Medulla oblongata (tissue), 1 donor: ENCODE results near the gene NR3C2.
"Not testable (repeated sequence)": the region's sequence is repeated elsewhere in the genome, so short reads cannot be mapped to it uniquely, and the experiment has no call there.

Source experiments
- DNase-seq: peaks from one replicate; pipeline ENCODE4 v3.0.0-alpha.2; 2015; ENCODE audit errors: extremely low spot score

Gene NR3C2

DNA sequence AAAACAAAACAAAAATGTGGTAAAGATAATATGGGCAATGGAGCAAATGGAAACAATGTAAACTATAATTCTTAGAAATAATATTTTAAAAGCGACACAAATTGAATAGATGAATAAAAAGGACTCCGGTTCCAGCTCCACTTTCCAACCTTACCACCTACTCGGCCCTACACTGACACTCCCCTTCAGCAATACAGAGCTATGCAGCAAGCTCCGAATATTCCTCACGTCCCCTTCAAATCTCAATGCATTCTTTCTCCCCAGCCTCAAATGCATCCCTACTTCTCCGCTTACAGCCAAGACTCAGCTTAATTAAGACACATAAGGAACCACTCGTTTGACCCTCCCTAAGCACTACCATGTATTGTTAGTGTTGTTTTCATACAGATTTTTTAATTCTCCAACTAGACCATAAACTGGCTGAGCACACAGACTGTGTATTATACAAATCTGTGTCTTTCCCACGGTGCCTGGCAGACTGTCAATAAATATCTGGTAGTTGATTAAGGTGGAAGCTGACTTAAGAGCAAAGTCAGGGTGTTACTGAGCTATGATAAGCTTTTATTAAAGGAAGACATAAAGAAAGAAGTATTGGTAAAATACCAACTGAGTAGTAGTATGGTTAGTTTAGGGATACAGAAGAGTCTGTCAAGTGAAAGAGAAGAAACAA is 219.1 kb downstream of the NR3C2 start:
- no peak for DNase-seq

DNA sequence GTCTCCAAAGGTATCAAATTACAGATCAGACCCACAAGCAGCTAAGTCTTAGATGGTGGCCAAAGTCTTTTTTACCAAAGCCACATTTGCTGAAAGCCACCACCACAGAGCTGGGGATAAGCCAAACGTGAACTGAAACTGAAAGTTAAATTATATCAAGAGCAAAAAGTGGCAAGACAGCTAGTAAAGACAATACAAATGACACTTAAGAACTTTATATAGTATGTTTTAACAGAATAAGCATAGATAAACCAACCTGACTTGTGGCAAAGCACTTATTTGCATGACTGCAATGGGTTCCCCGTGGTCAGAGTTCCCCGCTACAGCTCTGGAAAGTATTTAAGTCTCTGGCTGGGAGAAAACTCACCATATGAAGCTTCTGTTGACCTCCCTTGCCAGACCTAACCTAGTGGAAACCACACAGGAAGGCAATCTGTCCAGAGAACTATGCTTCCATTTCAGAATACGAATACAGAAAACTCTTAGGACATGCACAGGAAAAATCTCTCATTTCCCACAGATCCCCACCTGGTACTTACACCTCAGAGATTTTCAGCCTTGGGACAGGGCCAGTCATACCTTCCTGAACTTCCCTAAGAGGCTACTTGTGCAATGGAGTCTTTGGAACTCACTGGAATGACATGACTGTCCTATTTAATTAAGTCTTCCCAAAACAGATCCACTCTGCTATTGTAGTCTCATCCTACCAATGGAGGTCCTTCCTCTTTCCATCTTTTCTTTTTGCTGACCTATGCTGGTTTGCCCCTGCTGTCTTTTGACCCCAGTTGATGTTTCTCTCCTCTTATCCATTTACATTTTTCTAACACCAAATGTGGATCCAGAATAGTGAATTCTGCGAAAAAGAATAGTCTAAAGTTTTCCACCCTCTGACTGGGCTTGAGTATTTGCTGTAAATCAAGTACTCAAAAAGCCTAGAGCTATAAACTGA is 225.1 kb downstream of the NR3C2 start:
- peak; percentile 30 for DNase-seq

DNA sequence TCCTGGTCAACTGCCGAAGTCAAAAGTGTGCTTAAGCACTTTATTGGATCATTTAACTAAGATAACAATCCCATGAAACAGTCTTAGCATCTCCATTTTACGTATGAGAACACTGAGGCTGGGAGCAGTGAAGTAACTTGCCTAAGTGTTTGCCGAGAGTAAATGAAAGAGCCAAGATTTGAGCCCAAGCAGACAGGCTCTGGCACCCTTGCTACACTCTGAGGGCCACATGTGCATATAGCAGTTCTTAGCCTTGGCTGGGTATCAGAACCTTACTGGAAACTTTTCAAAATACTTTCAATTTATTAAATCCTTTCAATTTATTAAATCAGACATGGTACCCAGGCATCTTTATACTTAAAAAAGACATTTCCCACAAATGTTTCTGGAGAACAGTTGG is 225.9 kb downstream of the NR3C2 start:
- DNase-seq = no peak

DNA sequence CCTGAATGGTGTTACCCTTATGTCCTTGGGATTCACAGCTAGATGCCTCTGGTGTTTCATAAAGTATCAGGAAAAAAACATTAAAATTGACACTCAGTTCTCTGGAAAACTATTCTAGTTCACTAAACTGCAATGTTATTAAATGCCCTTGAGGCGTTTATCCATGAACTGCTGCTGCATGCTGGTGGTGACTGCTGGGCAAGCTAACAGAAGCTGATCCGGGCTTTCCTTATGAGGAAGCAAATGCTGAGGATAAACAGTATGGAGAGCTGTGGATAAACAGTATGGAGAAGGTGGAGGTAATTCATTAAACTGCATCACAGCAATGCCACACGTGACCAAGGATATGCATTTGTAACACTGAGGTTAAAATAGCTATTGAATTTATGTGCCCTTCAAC is 227.0 kb downstream of the NR3C2 start:
- no peak for DNase-seq

DNA sequence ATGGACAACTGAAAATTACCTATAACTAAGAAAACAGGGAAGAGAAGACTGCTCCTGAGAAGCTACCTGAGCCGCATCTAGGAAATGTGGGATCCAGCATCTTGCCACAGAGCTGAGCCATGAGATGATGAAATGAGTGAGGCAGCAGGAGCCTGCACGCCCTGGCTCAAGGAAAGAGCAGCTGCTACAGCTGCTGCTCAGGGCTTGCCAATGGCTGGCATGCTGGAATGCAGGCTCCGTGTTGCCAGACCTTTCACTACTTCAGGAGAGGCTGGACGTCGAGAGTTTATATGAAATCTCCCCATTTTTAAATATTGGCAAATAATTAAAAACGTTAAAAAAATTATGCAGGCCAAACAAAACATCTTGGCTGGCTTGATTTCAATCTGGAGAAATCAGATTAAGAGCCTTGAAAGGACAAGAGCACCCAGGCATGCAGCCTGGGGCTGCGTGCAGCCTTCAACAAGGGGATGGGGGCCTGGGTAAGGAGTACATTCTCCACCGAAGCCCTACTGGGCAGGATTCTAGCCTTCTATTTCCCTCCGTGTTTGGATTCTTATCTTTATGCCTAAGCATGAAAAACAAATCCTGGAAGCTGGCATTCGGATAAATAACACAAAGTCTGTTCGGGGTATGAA is 227.6 kb downstream of the NR3C2 start:
- DNase-seq = peak; percentile 47

DNA sequence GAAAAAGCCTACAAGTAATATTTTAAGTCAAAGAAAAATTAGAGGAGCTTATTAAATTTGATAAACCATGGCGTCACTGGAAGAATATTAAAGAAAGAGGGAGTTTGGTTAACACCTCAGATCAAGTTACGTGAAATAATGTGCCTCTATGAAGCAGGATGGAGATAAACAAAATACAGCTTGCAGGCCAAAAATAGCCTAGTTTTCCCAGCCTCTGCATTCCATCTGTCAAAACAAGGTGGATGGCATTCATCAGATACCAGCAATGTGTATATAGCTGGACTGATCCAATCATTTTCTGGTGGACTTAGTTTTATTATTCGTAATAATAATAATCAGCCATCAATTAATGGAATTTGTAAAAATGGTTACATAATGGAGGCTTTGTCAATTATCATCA is 230.7 kb downstream of the NR3C2 start:
- no peak for DNase-seq

DNA sequence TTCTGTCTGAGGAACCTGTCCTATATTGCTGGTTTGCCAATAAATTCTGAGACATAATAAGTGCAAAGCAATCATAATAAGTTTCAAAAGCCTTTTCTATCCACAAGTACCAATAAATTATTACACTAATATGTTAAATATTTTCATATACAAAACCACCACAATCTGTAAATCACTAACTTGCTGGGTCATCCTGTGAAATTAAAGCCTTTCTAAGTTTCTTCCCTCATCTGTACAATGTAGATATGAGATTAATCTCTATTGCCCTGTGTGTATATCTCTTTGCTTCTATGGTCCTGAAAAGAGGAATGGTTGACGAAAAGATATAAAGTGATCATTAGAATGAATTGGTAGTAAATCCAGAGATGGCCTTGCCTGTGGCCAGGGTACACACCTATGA is 231.6 kb downstream of the NR3C2 start:
- no peak for DNase-seq

DNA sequence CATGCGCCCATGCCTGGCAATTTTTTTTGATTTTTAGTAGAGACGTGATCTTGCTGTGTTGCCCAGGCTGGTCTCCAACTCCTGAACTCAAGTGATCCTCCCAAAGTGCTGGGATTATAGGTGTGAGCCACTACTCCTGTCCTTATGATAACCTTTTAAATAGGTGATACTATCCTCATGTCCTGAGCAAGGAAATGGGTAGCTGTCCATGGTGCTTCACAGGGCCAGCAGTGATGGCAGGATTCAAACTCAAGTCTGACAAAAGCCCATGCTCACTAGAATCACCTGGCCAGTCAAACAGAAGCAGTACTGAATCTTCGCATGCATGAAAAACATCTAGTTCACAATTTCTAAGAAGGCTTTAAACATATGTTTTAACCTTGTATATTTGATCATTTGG is 235.1 kb downstream of the NR3C2 start:
- no peak for DNase-seq

DNA sequence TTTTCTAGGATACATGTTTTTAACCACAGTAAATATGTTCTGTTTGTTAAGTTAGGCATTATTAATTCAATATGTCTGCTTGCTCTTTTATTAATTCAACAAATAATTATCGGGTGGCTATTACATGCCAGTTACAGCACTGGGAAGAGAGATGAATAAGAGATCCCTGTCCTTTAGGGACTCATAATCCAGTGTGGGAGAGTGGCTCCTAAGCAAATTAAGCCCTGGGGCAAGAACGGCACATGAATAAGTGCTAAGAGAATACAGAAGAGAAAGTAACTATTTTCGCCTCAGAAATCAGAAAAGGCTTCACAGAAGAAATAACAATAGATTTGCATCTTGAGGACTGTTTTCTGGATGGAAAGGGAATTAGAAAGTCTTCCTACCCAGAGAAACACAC is 236.7 kb downstream of the NR3C2 start:
- DNase-seq = no peak

DNA sequence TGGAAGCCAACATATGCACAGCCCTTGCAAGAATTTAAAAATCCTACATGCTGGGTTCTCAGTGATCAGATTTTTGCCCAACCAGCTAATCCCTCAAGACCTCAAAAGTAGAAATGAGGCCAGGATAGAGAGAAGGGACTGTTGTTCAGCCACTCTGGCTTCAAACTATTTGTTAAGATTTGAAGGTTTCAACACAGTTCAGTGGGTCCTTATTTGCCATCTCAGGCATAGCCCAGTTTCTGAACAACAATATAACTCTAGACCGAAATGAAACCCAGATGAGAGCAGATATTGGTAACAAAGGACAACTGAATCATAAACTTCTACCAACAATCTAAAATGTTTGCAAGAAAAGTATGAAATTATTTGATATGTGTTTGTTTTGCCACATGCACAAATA is 237.3 kb downstream of the NR3C2 start:
- no peak for DNase-seq

DNA sequence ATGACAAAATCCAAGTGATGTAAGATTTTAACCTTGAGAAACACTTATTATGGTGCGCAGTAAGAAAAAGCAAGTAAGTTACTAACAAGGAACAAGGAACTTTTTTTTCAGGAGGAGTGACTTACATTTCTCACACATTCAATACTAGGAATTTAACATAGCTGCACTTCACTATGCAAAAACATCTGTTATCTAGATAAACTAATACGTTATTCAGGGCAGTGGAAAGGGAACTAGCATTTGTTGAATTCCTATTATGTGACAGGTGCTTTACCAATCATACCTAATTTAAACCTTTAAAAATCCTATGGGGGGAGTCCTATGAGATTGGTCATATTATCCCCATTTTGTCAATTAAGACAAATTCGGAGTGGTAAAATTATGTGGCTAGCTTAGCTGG is 238.0 kb downstream of the NR3C2 start:
- DNase-seq = no peak

DNA sequence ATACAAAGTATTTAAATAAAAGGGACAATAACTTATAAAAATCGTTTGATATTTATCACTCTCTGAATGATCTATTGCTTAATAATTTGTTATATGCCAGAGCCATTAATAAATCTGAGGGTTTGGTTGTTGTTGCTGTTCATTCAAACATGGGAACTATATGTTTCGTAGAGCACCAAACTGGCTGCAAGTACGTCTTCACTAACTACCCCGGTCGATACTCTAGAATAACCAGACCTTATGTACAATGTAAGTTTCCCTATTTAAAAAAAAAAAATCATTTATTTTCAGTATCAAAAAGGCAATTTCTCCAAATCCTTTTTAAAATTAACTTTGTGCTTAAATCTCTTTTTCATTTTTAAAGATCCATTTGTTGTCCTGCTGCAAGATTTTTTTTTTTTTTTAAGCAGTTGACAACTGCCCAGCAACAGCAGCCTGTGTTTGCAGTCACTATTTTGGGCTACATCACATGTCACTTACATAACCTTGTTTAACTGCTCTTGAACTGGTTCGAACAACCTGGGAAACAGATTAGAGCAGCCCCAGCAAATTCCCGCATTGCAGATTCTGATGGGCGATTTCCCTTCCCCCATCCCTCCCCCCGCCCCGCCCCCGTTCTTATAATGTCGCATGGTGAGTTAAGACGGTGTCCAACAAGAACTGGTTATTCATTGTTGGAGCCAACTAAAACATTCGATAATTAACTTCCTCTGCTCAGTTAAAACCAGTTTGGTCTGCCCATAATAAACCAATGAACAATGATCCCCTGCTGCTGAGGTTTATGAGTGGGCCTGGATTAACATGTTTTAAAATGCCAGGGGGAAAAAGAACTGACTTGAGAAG is 238.9 kb downstream of the NR3C2 start:
- DNase-seq = peak; percentile 65

DNA sequence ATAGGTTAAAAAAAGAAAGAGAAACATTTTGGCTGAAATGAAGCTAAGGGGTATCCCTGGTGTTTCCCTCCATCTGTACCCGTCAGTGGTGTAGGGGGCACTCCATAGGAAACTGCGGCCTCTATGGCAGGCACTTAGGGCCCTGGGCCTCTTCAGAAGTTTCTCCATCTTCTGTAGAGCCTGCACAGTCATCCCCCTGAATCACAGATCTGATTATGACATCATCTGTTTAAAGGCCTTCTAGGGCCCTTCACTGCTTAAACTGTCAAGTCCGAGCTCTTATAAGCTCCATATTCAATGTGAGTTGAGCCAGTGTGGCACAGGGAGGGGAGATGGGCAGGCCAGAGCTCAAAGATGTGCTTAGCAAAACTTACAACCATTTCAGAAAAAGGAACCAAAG is 241.3 kb downstream of the NR3C2 start:
- no peak for DNase-seq

DNA sequence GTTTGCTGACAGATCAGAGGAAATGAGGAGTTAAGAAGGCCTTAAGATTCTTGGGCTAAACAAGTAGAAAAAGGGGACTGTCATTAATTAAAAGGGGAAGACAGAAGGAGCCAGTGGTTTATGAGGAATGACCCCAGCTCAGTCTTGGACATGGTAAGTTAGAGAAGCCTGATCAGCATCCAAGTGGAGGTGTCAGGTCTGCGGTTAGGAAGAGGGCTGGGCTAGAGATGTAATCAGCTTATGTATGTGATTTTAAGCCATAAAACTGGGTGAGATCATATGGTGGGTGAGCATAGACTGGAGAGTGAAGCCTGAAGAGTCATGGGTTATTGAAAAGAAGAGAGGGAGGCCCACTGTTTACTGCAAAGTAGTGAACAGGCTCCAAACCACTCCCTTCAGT is 246.1 kb downstream of the NR3C2 start:
- DNase-seq = no peak

DNA sequence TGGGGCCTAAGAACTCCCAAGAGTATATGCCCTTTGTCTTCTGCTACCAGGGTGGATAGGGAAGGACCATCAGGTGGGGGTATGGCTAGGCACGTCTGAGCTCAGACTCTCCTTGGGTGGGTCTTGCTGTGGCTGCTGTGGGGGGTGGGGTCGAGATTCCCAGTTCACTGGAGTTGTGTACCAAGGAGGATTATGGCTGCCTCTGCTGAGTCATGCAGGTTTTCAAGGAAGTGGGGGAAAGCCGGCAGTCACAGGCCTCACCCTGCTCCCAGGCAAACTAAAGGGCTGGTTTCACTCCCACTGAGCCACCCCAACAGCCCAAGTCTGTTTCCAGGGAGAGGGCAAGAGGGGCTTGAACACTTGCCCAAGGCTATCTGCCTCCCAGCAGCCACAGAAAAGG is 249.7 kb downstream of the NR3C2 start:
- no peak for DNase-seq

DNA sequence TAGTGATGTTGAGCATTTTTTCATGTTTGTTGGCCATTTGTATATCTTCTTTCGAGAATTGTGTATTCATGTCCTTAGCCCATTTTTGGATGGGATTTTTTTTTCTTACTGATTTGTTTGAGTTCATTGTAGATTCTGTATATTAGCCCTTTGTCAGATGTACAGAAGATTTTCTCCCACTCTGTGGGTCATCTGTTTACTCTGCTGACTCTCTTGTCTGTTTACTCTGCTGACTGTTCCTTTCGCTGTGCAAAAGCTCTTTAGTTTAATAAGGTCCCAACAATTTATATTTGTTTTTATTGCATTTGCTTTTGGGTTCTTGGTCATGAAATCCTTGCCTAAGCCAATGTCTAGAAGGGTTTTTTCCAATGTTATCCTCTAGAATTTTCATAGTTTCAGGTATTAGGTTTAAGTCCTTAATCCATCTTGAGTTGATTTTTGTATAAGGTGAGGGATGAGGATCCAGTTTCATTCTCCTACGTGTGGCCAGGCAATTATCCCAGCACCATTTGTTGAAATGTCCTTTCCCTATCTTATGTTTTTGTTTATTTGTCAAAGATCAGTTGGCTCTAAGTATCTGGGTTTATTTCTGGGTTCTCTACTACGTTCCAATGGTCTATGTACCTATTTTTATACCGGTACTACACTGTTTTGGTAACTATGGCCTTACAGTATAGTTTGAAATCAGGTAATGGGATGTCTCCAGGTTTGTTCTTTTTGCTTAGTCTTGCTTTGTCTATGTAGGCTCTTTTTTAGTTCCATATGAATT is 254.6 kb downstream of the NR3C2 start:
- DNase-seq = not testable (repeated sequence)

DNA sequence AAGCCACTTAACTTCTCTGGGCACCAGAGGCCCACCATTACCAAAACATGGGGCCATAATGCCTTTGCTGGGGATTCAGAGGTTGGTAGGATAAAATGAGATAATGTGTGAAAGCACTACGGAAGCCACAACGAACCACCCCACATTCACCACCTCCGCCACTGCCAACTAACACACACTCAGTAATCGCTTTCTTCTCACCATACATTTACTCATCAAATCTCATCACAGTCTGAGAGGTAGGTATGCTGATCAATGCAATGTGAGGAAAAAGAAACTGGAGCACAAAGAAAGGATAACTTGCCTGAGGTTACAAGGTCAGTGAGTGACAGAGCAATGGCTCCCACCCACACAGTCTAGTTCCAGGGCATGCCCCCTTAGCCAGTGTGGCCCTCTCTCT is 257.3 kb downstream of the NR3C2 start:
- no peak for DNase-seq

DNA sequence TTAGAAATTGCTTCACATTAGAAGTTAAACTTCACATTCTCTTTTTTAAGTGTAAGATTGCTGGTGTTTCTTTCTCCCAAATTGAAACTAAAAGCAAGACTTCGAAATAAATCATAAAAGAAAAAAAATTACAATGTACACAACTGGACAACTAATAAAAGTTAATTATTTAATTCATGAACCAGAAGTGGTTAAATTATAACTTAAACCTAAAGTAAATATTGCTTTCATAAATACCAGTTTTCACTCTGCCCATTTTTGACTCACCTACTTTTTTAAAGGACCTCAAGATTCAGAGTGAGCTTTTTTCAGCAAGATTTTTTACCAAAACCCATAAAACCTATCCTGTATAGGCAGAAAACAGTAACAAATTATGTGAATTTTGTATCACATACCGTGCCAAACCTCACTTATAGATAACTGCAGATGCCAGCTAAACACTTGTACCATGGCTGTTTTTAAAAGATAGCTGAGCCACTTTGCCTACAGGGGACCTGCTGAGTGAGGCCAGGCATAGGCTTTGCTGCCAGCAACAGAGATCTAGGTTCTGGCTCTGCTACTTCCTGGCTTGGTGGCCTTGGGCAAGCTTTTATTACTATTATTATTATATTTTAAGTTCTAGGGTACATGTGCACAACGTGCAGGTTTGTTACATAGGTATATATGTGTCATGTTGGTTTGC is 259.8 kb downstream of the NR3C2 start:
- DNase-seq = no peak

DNA sequence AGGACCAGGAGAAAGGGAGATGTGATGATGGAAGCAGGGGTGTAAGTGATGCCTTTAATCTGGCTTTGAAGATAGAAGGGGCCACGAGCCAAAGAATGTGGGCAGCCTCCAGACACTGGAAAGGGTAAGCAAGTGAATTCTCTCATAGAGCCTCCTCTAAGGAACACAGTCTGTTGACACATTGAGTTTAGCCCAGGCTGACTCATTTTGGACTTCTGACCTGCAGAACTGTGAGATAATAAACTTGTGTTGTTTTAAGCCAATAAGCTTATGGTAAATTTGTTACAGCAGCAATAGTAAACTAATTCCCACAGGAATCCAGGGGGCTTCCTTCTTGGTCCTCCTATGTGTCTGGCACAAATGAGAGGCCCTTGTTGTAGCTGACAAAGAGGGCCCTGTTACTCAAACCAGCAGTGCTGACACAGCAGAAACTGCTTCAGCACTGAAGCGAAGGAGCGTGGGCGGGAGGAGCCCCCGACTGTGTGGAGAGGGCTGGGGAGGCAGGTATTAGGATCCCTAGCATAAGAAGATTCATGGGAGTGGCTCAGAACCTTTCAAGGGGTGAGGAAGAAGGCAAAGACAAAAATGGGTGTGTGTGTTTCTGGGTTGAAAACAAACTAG is 268.7 kb downstream of the NR3C2 start:
- DNase-seq = no peak

DNA sequence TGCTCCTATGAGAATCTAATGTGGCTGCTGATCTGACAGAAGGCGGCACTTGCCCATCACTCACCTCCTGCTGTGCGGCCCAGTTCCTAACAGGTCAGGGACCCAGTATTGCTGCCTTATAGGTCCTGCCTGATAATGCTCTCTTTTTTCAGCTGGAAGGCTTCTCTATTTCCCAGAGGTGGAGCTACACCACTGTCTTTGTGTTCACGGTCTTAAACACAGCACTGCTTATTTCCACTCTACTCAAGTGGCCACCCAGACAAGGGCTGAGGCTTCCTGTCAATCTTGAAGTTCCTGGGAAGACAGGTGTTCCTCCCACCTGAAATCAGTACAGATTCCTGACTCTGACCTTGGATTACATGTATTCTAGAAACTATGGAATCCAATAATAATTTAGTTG is 270.6 kb downstream of the NR3C2 start:
- DNase-seq = no peak
